HG03558 (cell line): ENCODE results near the gene RIC8B.
"Not testable (repeated sequence)": the region's sequence is repeated elsewhere in the genome, so short reads cannot be mapped to it uniquely, and the experiment has no call there.

Experiments
- ATAC-seq: cut with Tn5 transposase; IDR thresholded peaks from one replicate; pipeline ENCODE4 v1.9.1; 2021; ENCODE audit warnings: moderate number of reproducible peaks; ENCODE audit not compliant: unreplicated experiment; ENCODE audit errors: extremely low read depth

RIC8B gene

DNA sequence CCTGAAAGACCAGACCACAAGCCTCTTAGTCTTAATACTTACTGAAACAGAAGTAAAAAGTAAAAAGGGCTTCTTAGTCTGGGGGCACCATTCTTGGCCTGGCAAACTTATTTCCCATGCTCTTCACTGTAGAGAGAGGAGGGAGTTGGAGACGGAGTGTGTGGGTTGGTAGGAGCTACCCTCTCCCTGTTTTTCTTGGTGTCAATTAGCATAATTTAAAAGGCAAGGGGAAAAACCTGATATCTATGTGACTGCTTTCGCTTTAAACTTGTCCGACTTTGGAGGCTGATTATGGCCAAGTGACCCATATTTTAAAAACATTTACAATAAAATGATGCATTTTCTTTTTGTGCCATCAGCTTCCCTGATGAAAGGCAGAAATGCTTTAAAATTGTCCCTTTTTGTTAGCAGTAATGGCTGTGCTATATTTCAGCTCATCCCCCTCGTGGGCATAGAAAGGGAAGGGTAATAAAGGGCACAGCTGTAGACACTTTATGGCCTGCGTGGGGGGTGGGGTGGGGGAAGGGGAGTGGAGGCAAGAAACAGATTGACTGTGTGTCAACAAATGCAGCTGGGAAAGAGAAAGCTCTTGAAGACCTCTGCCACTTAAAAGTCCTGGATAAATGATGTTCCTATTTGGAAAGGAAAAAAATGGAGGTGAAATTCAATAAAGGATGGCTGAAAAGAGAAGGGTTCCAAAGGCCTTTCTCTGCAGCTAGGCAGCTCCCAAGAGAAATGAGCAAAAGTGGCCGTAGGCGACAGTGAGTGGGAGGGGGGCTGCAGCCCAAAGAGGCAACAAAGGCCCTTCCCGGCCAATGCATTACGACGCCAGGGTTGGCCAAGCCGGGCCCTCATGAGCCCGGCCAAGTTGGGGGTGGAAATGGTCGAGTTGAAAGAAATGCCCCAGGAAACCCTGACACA, 123.8 kb downstream of the RIC8B start:
- ATAC-seq = no peak

DNA sequence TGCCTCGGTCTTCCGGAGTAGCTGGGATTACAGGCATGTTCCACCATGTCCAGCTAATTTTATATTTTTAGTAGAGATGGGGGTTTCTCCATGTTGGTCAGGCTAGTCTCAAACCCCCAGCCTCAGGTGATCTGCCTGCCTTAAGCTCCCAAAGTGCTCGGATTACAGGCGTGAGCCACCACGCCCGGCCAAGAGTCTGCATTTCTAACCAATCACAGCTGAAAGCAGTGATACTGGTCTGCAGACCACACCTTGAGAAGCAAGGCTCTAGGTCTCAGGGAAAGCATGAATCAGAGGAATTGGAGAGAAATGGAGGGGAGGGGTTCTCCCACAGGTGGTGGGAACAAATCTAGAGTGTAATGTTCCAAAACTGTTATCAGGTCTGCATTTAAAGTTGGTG, 126.1 kb downstream of the RIC8B start:
- ATAC-seq = no peak

DNA sequence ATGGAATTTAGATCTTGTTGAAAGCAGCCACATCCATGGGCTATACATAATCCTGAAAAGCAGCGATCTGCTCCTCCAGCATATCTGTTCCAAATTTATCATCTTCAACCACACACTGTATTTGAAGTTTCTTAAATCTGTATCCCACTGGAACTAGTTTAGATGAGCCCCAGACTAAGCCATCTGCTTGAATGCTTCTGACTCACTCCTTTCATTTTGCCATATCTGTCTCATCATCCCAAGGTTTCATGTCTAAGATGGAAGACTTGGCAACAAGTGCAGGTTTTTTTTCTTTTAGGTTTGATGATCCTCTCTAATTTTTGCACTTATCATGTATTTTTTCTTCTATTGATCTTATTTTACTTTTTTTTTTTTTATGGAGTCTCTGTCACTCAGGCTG, 126.8 kb downstream of the RIC8B start:
- no peak for ATAC-seq

DNA sequence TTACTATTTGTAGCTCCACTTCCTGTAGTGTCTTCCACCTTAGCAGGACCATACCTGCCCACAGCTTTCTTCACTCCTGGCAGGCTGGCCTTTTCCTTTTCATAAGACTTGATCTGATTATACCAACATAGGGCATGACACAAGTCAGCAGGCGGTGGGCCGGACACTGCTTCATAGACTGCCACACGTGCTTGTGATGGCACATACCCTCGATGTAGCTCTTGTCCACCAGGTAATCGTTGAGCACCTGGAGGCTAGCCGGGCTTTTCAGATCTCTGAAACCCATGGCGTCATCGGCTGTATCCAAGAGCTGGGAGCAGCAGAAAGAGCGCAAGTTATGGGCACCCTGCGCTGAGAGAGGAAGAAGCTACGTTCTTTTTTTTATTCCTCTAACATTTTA, 127.6 kb downstream of the RIC8B start:
- no peak for ATAC-seq

DNA sequence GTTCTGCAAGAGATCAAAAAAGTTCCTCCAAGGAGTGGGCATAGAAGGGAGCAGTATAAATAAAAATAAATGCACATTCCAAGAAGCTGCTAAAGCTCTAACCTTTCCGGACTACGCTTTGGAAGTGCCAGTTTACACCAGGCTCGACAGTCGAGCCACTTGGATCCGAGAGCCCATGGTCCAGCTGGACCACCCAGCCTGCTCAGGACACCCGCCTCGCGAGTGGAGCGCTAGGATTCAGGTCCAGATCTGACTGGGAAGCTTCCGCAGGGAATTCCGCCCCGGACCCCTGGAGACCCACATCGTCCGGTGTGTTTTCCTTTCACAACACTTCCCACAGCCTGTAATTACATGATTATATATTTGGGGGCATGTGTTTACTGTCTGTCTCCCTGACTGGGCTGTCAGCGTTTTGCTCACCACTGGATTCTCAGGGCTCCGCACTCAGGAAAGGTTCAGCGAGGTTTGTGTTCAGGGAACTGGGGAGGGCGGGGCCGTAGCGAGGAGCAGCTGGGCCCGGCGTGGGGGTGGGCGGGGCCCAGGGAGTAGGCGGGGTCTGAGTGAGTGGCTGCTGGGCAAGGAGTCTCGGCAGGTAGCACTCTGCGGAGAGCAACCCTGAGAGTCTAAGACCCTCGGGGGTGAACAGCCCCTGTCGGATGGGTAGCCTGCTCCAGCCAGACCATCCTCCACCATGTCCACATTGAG, 128.9 kb downstream of the RIC8B start:
- peak; percentile 49 for ATAC-seq

DNA sequence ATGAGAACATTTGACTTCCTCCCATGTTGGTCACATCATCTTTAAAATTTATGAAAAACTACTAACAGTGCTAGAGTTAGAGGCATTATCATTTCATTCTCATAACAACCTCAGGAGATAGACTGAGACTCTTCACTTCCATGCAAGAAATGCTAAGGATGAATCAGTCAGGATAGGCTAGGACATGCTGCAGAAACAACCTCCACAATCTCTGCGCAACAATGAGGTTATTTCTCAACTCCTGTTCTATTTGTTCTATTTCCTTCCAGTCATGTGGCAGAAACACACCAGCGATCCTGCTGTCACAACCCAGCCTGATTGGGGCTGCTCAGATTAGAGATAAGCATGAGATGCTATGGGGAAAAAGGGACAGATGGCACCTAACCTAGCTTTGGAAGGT, 132.2 kb downstream of the RIC8B start:
- ATAC-seq = no peak

DNA sequence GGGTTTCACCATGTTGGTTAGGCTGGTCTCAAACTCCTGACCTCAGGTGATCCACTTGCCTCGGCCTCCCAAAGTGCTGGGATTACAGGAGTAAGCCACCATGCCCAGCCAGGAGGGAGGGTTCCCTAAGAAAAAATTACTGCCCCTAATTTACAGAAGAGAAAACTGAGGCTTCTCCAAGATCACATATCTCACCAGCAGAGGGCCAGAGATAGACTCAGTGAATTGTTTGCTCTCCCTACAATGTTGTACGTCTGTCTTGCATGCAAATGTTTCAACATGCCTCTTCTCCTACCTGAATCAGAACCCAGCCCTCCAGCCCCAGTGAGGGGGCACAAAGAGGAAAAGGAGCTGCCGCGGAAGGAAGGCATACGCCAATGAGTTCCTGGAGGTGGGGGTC, 132.9 kb downstream of the RIC8B start:
- no peak for ATAC-seq

DNA sequence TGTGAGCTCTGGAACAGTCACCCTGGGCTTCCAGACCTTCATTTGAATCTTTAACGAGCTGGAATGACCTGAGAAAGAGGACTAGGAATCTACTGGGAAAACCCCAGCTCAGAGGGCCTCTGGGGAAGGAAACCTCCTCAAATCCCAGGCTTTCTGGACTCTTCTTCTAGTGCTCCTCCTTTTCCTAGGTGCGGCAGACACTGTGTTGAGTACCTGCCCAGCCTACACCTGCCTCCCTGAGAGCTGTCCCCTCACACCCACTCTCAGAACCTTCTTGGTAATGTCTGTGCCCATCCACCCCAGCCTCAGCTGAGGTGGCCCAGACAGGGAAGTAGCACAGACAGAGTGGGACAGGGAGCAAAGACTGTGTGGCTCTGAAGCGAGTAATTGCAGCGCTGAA, 133.4 kb downstream of the RIC8B start:
- no peak for ATAC-seq

DNA sequence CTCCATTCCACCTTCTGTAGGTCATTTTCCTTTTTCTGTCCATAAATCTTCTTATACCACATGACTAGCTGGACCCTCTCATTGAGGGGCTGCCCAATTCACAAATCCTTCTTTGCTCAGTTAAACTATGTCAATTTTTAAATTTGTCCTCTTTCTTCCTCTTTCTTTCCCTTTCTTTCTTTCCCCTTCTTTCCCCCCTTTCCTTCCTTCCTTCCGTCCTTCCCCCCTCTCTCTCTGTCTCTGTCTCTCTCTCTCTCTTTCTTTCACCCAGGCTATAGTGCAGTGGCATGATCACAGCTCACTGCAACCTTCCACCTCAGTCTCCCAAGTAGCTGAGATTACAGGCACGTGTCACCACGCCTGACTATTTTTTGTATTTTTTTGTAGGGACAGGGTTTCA, 134.1 kb downstream of the RIC8B start:
- no peak for ATAC-seq

DNA sequence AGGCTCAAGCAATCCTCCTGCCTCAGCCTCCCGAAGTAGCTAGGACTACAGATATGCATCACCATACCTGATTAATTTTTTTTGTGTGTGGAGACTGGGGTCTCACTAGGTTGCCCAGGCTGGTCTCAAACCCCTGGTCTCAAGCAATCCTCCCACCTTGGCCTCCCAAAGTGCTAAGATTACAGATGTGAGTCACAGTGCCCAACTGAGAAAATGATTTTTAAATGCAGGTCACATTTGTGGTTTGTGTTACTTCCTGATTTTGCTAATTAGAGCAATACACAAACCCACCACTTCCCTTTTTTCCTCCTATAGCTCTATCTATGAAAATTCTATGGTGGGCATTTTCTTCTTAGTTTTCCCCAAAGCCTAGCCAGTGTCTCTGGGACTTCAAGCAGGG, 135.7 kb downstream of the RIC8B start:
- peak; percentile 44 for ATAC-seq

DNA sequence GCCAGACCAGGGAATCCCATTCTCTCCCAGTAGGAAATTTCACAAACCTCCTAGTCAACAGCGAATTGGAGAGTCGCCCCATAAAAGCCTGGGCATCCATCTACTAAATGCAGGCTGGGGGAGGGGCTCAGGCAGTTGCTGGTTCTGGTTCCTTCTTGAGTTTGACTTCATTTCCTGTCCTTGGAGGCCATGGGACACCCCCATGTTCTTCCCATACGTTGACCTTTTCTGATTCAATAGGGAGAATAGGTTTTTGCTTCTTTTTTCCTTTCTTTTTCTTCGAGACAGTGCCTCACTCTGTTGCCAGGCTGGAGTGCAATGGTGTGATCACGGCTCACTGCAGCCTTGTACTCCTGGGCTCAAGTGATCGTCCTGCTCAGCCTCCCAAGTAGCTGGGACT, 137.1 kb downstream of the RIC8B start:
- no peak for ATAC-seq

DNA sequence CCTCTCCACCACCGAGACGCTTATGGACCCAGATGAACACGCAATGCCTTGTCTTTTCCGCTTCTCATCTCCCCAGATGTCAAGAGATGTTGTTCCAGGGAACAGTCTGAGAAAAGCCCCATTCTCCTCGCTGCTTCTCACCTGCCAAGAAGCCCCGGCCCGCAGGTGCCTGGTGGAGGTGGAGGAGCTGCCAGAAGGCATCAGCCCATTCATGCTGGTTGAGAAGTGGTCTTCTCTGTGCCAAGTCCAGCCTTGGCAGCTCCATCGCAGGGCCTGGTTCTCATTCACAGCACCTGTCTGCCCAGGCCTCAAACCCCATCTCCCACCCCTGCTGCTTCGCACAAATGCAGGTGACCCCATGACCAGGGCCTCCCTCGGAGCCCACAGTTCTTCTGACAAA, 139.0 kb downstream of the RIC8B start:
- no peak for ATAC-seq

DNA sequence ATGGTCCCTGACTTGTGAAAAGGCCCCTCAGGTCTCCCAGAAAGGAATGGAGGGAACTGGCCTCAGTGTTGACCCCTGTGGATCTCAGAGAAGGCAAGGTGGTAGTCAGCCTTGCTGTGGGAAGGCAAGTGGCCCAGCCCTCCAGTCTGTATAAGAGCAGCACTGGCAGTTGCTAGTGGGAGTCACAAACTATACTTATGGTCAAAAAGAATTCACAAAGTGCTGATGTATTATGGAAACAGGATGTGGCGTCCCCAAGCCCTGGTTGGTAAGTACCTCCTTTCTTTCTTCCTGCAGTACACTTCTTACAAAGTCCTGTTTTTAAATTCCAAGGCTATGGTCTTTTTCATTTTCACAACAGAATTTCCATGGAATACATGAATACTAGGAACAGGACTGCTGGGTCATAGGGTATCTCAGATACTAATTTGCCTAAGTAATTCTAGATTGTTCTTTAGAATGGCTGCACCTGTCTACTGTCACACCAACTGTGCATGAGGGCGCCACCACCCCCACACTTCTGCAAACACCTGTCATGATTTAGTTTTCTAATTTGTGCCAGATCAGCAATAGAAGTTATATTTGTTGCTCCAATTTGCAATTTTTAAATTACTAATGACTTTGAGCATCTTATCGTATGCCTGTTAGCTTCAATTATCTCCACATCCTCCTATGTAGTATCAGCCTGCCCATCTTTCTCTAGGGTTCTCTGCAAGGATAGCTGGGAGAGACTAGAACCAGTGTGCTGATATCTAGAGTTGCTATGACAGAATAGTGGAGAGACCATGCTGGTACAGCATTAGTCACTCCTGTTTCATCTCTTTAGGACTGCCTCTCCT, 140.5 kb downstream of the RIC8B start:
- peak; percentile 50 for ATAC-seq

DNA sequence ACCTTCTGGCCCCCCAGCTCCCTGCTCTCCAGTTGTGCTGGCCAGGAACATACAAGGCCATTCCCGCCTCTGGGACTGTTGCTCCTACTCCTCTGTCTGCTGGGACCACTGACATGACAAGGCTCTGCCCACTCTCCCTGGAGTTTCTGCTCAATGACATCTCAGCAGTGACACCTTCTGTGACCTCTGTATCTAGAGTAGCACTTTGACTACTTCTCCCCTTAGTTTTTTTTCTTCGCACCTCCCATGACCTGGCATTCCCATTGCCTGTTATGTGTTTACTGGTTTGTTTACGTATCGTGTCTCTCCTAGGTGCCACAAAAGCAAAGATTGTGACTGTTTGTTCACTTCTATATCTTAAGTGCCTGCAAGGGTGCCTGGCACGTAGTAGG, 141.1 kb downstream of the RIC8B start:
- no peak for ATAC-seq

DNA sequence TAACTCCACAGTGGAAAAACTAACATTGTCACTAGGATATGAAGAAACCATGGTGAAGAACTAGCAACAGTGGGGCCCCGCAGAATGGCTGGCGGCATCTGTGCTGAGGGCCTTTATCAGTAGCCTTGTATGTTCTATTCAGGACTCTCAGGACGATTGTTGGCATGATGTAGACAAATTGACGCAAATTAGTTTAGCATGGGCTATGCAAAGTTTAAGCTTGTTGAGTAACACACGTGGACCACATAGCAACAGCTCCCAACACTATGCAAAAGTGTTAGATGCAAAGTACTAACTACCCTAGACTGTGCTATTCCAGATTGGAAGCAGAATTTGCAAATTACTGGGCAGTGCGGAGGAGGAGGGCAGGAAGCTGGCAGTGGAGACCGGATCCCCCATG, 143.0 kb downstream of the RIC8B start:
- no peak for ATAC-seq

DNA sequence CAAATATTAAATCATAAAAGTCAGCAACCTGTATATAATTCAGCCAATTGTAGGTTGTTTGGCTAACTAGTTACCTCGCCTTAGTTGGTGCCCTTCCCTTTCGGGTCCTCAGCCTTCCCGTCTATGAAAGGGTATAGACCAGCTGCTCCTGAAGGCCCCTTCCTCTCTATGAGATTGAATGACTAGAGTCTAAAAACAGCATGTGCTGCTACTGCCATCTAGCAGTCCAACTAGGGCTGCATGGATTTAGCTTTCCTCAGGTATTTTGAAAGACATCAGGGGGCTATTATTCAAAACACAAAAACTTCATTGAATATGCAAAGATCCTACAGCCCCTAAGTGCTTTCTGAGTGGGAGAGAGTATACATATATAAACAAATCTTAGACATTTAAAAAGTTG, 144.3 kb downstream of the RIC8B start:
- ATAC-seq = no peak

DNA sequence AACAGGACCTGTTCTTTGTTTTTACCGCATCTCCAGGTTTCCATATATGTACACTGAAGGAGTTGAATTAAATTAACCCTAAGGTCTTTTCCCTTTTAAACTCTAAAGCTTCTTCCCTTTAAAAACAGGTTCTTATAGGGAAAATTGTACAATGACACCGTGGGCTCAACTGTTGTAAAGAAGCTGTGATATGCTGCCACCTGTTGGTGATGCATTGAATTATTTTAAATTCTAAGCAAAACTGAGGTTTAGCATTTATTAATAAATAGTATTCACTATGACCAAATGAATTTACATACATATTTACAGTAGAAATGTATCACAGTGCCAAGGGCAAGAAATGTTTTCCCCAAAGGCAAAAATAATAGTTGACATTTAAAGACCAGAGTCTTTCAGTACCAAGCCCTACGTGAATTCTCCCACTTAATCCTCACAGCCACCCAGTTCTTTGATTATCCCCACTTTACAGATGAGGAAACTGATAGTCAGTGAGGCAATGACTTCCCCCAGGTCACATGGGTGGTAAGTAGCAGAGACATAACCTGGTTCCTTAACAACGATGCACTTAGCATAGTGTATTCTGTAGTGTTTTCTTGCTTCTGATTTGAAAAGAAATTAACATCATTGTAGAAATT, 145.5 kb downstream of the RIC8B start:
- no peak for ATAC-seq

DNA sequence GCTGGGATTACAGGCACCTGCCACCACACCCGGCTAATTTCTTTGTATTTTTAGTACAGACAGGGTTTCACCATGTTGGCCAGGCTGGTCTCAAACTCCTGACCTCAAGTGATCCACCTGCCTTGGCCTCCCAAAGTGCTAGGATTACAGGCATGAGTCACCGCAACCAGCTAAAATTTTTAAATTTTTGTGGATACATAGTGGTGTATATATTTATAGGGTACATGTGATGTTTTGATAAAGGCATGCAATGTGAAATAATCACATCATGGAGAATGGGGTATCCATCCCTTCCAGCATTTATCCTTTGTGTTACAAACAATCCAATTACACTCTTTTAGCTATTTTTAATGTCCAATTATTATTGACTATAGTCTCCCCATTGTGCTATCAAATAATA, 147.5 kb downstream of the RIC8B start:
- not testable (repeated sequence) for ATAC-seq

DNA sequence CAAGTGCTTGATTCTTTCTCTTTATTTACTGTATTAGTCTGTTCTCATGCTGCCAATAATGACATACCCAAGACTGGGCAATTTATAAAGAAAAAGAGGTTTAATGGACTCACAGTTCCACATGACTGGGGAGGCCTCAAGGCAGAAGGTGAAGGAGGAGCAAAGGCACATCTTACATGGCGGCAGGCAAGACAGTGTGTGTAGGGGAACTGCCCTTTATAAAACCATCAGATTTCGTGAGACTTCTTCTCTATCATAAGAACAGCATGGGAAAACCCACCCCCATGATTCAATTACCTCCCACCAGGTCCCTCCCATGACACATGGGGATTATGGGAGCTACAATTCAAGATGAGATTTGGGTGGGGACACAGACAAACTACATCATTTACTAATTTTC, 149.1 kb downstream of the RIC8B start:
- ATAC-seq = not testable (repeated sequence)

DNA sequence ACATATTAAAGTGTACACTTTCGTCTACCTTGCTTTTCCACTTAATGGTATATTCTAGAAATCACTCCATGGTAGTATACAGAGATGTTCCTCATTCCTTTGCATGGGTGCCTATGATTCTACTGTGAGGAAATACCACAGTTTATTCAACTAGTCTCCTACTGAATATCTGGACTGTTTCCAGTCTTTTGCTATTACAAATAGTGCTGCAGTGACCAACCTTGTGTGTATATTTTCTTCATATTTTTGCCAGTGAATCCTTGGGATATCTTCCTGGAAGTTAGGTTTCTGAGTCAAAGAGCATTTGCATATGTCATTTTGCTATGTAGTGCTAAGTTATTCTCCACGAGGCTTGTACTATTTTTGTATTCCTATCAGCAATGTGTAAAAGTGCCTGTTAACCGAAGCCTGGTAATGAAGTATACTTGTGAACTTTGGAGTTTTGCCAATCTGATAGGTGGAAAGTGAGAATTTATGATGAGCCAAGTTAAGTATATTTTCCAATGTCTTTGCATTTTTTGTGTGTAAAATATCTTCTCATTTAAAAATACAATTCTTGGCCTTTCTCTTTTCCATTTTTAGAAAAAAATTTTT, 149.9 kb downstream of the RIC8B start:
- no peak for ATAC-seq
